Right renal cortex interstitium (tissue), 3 donors: ENCODE data around the gene LSM2. TPM values are rescaled to one million over a fixed set of nuclear protein-coding genes. Genes with fewer than 3 reads are reported as not detected.
A peak's percentile ranks its signal among the peaks of the same experiment; 100 is the strongest.
"Not testable (repeated sequence)": the region's sequence is repeated elsewhere in the genome, so short reads cannot be mapped to it uniquely, and the experiment has no call there.

Experiments used
- DNase-seq, 3 donors: peaks; one replicate each; pipeline ENCODE4 v3.0.0-alpha.2; 2013; ENCODE audit warnings: low read depth in 3 of 3, low spot score in 2 of 3
- polyA plus RNA-seq, 3 donors: library from polyadenylated mRNA; unstranded; fragments of 120-200 nt; gene quantifications; one replicate each; pipeline ENCODE4 v1.2.1, GENCODE V29; 2013; ENCODE audit not compliant: insufficient read length in 3 of 3

Gene LSM2
- polyA plus RNA-seq: 10 to 100 TPM; 86.8 to 93.1 (median 87.3) TPM

DNA sequence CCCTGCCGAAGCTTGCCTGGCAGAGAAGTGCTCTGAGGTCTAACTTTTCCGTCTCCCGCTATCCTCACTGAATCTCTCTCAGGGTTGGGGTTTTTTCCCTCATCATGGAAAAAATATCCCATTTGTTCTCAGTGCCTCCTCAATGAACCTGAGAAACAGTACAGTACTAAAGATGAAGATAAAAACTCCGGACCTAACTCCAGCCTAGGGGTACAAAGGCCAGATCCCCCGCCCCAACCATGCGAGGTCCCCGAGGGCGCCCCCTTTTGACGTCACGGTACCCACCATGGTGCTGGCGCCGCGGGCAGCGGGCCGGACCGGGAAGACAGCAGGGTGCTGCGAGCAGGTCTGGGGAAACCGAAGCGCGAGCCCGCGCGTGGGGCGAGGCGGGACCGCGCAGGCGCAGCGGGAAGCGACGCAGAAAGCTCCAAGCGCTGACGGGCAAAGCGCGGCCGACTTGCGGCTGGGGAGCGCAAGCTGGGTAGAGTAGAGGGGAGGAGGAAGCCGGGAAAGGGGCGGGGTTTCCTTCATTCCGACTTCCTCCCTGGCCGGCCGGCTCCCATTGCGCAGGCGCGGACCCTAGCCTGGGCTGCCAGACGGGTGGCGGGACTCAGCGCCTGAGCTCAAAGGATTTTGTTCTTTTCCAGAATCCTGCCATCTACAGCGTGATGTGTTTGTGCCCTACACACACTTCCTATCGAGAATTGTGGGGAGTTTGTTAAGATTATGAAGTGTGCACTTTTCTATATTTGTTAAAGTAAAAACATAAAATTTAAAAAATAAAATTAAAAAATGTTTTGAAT, at the start of gene LSM2:
Gene LSM2 (minus strand): TSS at position 497 of the 803 bp plus-strand sequence. CDS start 209 bp downstream, at position 288.
- DNase-seq: peak; percentile 91 to 96 (median 92)

DNA sequence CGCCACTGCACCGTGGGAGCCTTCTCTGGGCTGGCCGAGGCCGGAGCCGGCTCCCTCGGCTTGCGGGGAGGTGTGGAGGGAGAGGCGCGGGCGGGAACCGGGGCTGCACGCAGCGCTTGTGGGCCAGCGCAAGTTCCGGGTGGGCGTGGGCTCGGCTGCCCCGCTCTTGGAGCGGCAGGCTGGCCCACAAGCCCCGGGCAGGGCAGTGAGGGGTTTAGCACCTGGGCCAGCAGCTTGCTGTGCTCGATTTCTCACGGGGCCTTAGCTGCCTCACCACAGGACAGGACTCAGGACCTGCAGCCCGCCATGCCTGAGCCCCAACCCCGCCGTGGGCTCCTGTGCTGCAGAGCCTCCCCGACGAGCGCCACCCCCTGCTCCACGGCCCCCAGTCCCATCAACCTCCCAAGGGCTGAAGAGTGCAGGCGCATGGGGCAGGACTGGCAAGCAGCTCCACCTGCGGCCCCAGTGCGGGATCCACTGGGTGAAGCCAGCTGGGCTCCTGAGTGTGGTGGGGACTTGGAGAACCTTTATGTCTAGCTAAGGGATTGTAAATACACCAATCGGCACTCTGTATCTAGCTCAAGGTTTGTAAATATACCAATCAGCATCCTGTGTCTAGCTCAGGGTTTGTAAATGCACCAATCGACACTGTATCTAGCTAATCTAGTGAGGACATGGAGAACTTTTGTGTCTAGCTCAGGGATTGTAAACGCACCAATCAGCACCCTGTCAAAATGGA, 45.4 kb upstream of the LSM2 start:
- not testable (repeated sequence) for DNase-seq

DNA sequence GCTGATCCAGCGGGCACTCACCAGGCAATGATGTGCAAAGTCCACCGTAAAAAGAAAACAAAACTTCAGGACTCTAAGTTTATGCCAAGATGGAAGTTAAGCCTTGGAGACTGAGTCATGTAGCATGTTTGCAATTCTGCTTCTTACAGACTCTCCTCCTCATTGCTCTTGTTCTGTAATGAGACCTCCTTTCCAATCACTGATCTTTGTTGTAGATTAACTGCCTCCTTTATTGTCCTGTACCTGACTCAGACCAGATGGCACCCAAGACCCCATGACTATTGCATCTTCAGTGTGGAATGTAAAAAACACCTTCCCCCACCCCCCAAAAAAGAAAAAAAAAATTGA, 44.7 kb upstream of the LSM2 start:
- DNase-seq: no peak

- DNase-seq: no peak
These were observed 44.2 kb upstream of the LSM2 start for GRCh38 chr6:31850765-31851484.

DNA sequence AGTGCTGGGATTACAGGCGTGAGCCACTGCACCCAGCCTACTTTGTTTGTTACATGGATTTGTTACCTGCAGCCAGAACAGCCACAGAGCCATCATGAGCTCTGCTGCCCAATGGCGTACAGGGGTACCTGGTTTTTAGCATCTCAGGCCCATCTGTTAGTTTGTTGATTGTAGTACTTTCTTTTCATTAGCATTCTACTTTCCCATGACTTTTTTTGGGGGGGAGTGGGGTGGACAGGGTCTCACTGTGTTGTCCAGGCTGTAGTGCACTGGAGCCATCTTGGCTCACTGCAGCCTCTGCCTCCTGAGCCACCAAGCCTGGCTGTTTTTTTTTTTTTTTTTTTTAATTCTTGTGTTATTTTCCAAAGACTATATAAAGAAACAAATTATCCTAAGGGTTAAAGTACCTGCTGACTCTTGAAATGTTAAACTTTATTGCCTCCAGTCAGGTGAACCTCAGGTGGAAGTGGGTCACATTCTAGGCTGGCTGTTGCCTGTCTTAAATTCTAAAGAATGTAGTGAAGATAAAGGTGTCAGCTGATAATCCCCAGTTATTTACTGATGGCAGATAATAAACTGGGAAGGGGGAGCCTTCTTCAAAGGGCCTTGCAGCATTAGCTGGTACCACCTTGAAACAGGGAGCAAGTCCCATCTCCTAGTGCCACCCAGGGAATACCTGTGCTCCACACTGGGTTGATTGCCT, 40.7 kb upstream of the LSM2 start:
- DNase-seq: no peak

DNA sequence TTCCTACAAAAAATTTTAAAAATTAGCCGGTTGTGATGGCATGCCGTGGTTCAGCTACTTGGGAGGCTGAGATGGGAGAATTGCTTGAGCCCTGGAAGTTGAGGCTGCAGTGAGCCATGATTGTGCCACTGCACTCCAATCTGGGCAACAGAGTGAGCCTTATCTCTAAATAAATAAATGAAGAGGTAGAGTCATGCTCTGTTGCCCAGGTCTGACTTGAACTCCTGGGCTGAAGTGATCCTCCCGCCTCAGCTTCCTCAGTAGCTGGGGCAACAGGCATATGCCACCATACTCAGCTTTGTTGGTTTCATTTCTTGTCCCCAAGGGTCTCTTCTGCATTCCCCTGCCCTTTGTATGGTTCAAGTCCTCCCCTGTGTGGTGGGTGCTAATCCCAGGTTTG, 37.7 kb upstream of the LSM2 start:
- no peak for DNase-seq

GRCh38 chr6:31842053-31842452, 35.3 kb upstream of the LSM2 start:
- DNase-seq: no peak

- not testable (repeated sequence) for DNase-seq
These were observed 33.0 kb upstream of the LSM2 start for GRCh38 chr6:31839779-31840126.

DNA sequence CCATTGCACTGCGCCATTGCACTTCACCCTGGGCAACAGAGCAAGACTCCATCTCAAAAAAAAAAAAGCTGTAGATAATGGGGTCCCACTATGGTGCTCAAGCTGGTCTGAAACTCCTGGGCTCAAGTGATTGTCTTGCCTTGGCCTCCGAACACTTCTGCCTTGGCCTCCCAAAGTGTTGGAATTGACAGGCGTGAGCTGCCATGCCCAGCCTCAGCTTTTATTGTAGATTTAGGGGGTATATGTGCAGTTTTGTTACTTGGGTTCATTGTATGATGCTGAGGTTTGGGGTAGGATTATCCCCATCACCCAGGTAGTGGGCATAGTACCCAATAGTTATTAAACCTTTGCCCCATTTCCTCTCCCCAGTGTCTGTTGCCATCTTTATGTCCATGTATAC, 32.2 kb upstream of the LSM2 start:
- no peak for DNase-seq

DNA sequence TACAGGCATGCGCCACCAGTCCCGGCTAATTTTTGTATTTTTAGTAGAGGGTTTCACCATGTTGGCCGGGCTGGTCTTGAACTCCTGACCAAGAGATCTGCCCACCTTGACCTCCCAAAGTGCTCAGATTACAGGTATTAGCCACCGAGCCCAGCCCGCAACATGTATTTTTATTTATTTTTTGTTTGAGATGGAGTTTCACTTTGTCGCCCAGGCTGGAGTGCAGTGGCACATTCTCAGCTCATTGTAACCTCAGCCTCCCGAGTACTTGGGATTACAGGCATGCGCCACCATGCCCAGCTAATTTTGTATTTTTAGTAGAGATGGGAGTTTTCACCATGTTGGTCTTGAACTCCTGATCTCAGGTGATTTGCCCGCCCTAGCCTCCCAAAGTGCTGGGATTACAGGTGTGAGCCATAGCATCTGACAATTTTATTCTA, 31.4 kb upstream of the LSM2 start:
- DNase-seq: not testable (repeated sequence)

DNA sequence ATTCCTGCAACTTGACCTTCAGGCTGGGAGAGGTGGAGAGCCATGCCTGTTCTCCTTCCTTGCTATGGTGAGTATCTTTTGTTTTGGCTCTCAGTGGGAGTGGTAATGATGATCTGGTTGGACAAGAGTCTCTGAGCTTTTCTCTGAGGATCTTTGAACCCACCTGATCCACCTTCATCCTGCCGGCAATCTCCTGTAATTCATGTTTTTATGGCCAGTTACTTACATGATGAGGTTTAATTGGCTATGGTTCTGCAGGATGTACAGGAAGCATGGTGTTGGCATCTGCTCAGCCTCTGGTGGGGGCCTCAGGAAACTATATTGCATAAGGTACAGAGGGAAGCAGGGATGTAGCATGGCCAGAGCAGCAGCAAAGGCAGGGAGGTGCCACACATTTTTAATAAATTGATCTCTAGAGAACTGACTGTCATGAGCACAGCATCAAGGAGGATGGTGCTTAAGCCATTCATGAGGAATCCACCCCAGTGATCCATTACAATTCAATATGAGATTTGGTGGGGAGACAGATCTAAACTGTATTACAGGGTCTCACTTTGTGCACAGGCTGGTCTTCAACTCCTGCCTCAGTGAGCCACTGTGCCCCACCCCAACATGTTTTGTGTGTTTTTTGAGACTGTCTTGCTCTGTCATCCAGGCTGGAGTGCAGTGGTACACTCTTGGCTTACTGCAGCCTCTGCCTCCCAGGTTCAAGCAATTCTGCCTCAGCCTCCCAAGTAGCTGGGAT, 30.8 kb upstream of the LSM2 start:
- DNase-seq: no peak

GRCh38 chr6:31836474-31837368, 30.0 kb upstream of the LSM2 start:
- DNase-seq: no peak

GRCh38 chr6:31836047-31836473, 29.3 kb upstream of the LSM2 start:
- no peak for DNase-seq

DNA sequence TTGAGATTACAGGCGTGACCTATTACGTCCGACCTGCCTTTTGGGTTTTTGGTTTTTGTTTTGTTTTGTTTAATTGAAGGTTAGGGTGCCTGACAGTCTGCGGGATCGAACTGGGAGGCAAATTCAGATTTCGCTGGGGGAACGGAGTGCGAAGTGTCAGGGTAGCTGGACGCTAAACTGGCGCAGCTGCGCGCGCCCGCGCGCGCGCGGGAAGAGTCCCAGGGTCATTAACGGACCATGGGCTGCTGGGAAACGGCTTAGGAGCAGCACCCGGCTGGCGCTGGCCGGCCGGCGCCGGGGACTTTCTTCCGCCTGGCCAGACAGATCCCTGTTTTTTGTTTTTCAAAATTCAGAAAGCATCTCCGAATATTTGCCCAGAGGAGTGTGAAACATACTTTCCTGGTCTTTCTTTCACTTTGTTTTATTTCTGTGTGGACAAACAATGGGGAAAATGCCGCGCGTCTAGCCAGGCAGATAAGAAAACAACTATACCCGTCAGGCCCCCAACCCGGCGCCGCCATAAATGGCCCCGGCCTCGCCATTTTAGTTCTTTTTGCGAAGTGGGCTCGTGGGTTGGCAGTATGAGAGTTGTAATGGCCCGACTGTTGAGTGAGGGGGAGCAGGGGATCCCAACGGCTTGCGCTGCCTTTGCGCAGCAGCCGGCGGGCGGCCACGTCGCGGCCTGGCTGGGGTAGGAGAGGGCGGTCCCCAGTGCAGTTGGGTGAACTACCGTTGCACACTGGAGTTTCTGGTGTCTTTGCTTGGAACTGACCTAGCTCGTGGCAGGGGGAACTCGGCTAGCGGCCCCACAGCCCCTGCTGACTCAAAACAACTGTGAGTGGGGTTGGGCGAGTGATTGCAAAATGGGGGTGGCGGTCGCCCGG, 27.8 kb upstream of the LSM2 start:
- peak; percentile 85 to 94 (median 90) for DNase-seq

GRCh38 chr6:31831350-31832215, 24.8 kb upstream of the LSM2 start:
- DNase-seq: no peak

DNA sequence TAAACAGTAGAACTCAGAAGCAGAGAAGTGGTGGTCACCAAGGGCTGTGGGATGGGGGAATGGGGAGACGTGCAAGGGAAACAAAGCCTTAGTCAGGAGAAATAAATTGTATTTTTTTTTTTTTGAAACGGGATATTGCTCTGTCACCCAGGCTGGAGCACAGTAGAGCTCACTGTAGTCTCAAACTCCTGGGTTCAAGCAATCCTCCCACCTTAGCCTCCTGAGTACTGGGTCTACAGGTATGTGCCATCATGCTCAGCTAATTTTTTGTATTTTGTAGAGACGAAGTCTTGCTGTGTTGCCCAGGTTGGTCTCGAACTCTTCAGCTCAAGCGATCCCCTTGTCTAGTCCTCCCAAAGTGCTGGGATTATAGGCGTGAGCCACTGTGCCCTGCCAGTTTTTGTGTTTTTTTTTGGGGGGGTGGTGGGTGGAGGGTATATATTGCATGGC, 24.1 kb upstream of the LSM2 start:
- no peak for DNase-seq
